T47D (cell line): ENCODE data around the gene FAM111B.
"Not testable (repeated sequence)": the region's sequence is repeated elsewhere in the genome, so short reads cannot be mapped to it uniquely, and the experiment has no call there.

Experiments
- DNase-seq, 2 experiments: peaks; one replicate each; pipeline versions ENCODE4 v3.0.0 to v3.0.0-alpha.2; 2011 to 2012; ENCODE audit warnings: low read depth in 1 of 2, low spot score in 1 of 2
- JUND ChIP-seq: IDR thresholded peaks from 2 replicates; pipeline ENCODE4 v1.6.1; 2012; ENCODE audit warnings: low read depth
- in situ Hi-C: cut with HindIII; loops from 2 replicates; pipeline ENCODE4 v1.10.0; 2016; ENCODE audit warnings: low sequenced_read_pairs, low pct_unique_long_range_greater_than_20kb

Gene FAM111B

GRCh38 chr11:59106363-59107336 lies at the start of gene FAM111B:
TSS of gene FAM111B (plus strand) at chr11:59107237. CDS start at chr11:59109626, 2,389 bp downstream.
- TF ChIP-seq JUND: no peak
- DNase-seq: peak; percentile 98 to 99
- in situ Hi-C loops: no loop called here

- peak; percentile 85 to 99 for DNase-seq
- in situ Hi-C loops: not testable (repeated sequence)
Observed at GRCh38 chr11:59058120-59059033, 48.7 kb upstream of the FAM111B start.

- in situ Hi-C loops: not testable (repeated sequence)
Observed at GRCh38 chr11:59060096-59060495, 46.9 kb upstream of the FAM111B start.

GRCh38 chr11:59062602-59063529 lies 44.2 kb upstream of the FAM111B start:
- no peak for TF ChIP-seq JUND
- peak in 1 of 2 experiments; percentile 77 for DNase-seq
- in situ Hi-C loops: no loop called here

More at GRCh38 chr11:59060096-59060495, 46.9 kb upstream of the FAM111B start:
- not testable (repeated sequence) for DNase-seq

- DNase-seq, in situ Hi-C loops: not testable (repeated sequence)
Observed at GRCh38 chr11:59063996-59064727, 42.9 kb upstream of the FAM111B start.

- DNase-seq: no peak
- in situ Hi-C loops: no loop called here
- no peak for TF ChIP-seq JUND
Observed at GRCh38 chr11:59069087-59069486, 38.0 kb upstream of the FAM111B start.

- in situ Hi-C loops: no loop called here
- no peak for DNase-seq
- TF ChIP-seq JUND: no peak
Observed at GRCh38 chr11:59076876-59077571, 30.0 kb upstream of the FAM111B start.

- DNase-seq: no peak
Observed at GRCh38 chr11:59078435-59078834, 28.6 kb upstream of the FAM111B start.

GRCh38 chr11:59079086-59079485 lies 28.0 kb upstream of the FAM111B start:
- in situ Hi-C loops: no loop called here
- TF ChIP-seq JUND: no peak
- no peak for DNase-seq

More at GRCh38 chr11:59078435-59078834, 28.6 kb upstream of the FAM111B start:
- no peak for TF ChIP-seq JUND
- in situ Hi-C loops: no loop called here

GRCh38 chr11:59080421-59080820 lies 26.6 kb upstream of the FAM111B start:
- DNase-seq, in situ Hi-C loops: not testable (repeated sequence)

GRCh38 chr11:59081430-59082020 lies 25.5 kb upstream of the FAM111B start:
- in situ Hi-C loops, DNase-seq: not testable (repeated sequence)

GRCh38 chr11:59086007-59086406 lies 21.0 kb upstream of the FAM111B start, which contains the start of gene GLYATL1B:
TSS of gene GLYATL1B (plus strand) at chr11:59086307. CDS start at chr11:59086307, 0 bp downstream.
- in situ Hi-C loops, DNase-seq: not testable (repeated sequence)
